ENCODE measurements around the gene NPLOC4.

GRCh38 chr17:81576621-81577277 lies 60.2 kb downstream of the NPLOC4 start:
- no peak for TF ChIP-seq EZH2 (IDR thresholded peaks at IDR 0.05; ENCODE audit: insufficient read depth, poor library complexity, severe bottlenecking)
- no peak for TF ChIP-seq EZH2phosphoT487 (IDR thresholded peaks at IDR 0.05; ENCODE audit: insufficient read depth, low read depth)

Measured in GM23248 (cell line).